PFSK-1 (cell line): ENCODE data around the gene SUSD4.

Experiments used
- POLR2AphosphoS5 ChIP-seq: IDR thresholded peaks from 2 replicates; pipeline ENCODE4 v1.6.1; 2012; ENCODE audit warnings: low read depth, mild to moderate bottlenecking, control low read depth, low read length, moderate library complexity
- REST ChIP-seq, 2 experiments: IDR thresholded peaks; 2 replicates each; pipeline versions ENCODE4 v1.6.1 to v1.8.0; 2011 to 2012; ENCODE audit warnings: low read depth in 2 of 2, low read length in 2 of 2, control low read depth in 1 of 2, inconsistent platforms in 1 of 2, mild to moderate bottlenecking in 1 of 2, moderate library complexity in 1 of 2; ENCODE audit not compliant: insufficient read depth in 1 of 2
- SIN3A ChIP-seq: IDR thresholded peaks from 2 replicates; pipeline ENCODE4 v1.6.1; 2012; ENCODE audit warnings: mild to moderate bottlenecking, low read length, moderate library complexity, borderline replicate concordance; ENCODE audit not compliant: insufficient read depth
- TAF1 ChIP-seq: IDR thresholded peaks from 2 replicates; pipeline ENCODE4 v1.6.1; 2012; ENCODE audit warnings: low read length, control low read depth, borderline replicate concordance; ENCODE audit not compliant: insufficient read depth

- TF ChIP-seq REST (IDR thresholded peaks at IDR 0.05; ENCODE audit: insufficient read depth in 1 of 2, low read depth in 2 of 2, low read length in 2 of 2) (no peak), POLR2AphosphoS5 (no peak), SIN3A (no peak), TAF1 (no peak)
These were observed 138.5 kb downstream of the SUSD4 start for GRCh38 chr1:223225481-223225880.
